T-cell (primary cell): Measurements from ENCODE around the gene KCNN1. TPM values are rescaled to one million over a fixed set of nuclear protein-coding genes. Genes with fewer than 3 reads are reported as not detected.
"Not testable (repeated sequence)": the region's sequence is repeated elsewhere in the genome, so short reads cannot be mapped to it uniquely, and the experiment has no call there.

Source experiments
- ATAC-seq, 4 experiments: fragments of 200-7000 bp in 3 of 4; fragments of 150-1000 bp in 1 of 4; cut with Tn5 transposase; replicated peaks in 1 of 4; 1 replicate in 3 of 4; 2 replicates in 1 of 4; pipeline ENCODE4 v1.10.0; 2021; ENCODE audit warnings: moderate library complexity in 3 of 4, mild to moderate bottlenecking in 2 of 4, moderate number of reproducible peaks in 1 of 4
- CTCF ChIA-PET, 2 donors: fragments of 300-600 bp; sonication (Branson Sonifier 250); formaldehyde crosslinking; loops; one replicate each; lab custom pipeline; 2022; ENCODE audit warnings: antibody characterized with exemption in 2 of 2; lab: Charles Lee
- POLR2A ChIA-PET, 2 donors: fragments of 300-600 bp; sonication (Branson Sonifier 250); formaldehyde crosslinking; loops; one replicate each; lab custom pipeline; 2022; ENCODE audit warnings: antibody characterized with exemption in 2 of 2; lab: Charles Lee
- DNase-seq, 35 experiments: peaks; one replicate each; pipeline versions ENCODE4 v3.0.0 to v3.0.0-alpha.2; 2013 to 2023
- H3K27ac ChIP-seq: one replicate; pipeline ENCODE4 v1.5.1; 2013; ENCODE audit warnings: low read length
- H3K27me3 ChIP-seq, 2 experiments: replicated peaks in 1 of 2; 1 replicate in 1 of 2; 2 replicates in 1 of 2; pipeline versions ENCODE4 v1.6.1 to v1.7.0; 2013; ENCODE audit warnings: low read length in 1 of 2, mixed read lengths in 1 of 2; ENCODE audit not compliant: control insufficient read depth in 2 of 2, insufficient read depth in 2 of 2; ENCODE audit errors: extremely low read depth in 1 of 2
- H3K36me3 ChIP-seq, 2 donors: 1 replicate in 1 of 2; 2 replicates in 1 of 2; pipeline versions ENCODE4 v1.6.1 to v1.7.0; 2013; ENCODE audit warnings: low read length in 1 of 2; ENCODE audit not compliant: control insufficient read depth in 2 of 2, insufficient read depth in 1 of 2; ENCODE audit errors: extremely low read depth in 1 of 2
- H3K4me1 ChIP-seq, 2 experiments: 1 replicate in 1 of 2; 2 replicates in 1 of 2; pipeline versions ENCODE4 v1.6.1 to v1.7.0; 2013; ENCODE audit warnings: low read length in 2 of 2, mixed read lengths in 1 of 2; ENCODE audit not compliant: insufficient read depth in 2 of 2, control insufficient read depth in 1 of 2; ENCODE audit errors: extremely low read depth in 1 of 2
- H3K4me3 ChIP-seq, 2 donors: 1 replicate in 1 of 2; 2 replicates in 1 of 2; pipeline versions ENCODE4 v1.5.1 to v1.7.0; 2013; ENCODE audit warnings: mild to moderate bottlenecking in 2 of 2, low read length in 1 of 2, moderate library complexity in 1 of 2; ENCODE audit not compliant: control insufficient read depth in 1 of 2; ENCODE audit errors: extremely low read depth in 1 of 2
- H3K9me3 ChIP-seq: 2 replicates; pipeline ENCODE4 v1.7.0; 2013
- H3K27ac Mint-ChIP-seq, 2 donors: one replicate each; pipeline ENCODE4 v1.8.0; 2020 to 2021; ENCODE audit warnings: mild to moderate bottlenecking in 2 of 2, mixed read lengths in 2 of 2
- H3K27me3 Mint-ChIP-seq, 2 donors: one replicate each; pipeline ENCODE4 v1.8.0; 2021 to 2022; ENCODE audit warnings: mixed read lengths in 2 of 2
- H3K36me3 Mint-ChIP-seq: one replicate; pipeline ENCODE4 v1.8.0; 2021; ENCODE audit warnings: mixed read lengths
- H3K4me1 Mint-ChIP-seq, 3 donors: one replicate each; pipeline ENCODE4 v1.8.0; 2020 to 2022; ENCODE audit warnings: mixed read lengths in 3 of 3, mild to moderate bottlenecking in 1 of 3
- H3K4me3 Mint-ChIP-seq, 3 donors: one replicate each; pipeline ENCODE4 v1.8.0; 2020 to 2022; ENCODE audit warnings: mild to moderate bottlenecking in 3 of 3, mixed read lengths in 3 of 3, moderate library complexity in 3 of 3
- H3K9me3 Mint-ChIP-seq, 3 donors: one replicate each; pipeline ENCODE4 v1.8.0; 2020 to 2022; ENCODE audit warnings: mixed read lengths in 3 of 3
- WGBS: methylation state at CpG from one replicate; pipeline ENCODE4 v1.1.5; 2013; ENCODE audit warnings: missing lambda C conversion rate; ENCODE audit not compliant: insufficient coverage; 5-methylcytosine and 5-hydroxymethylcytosine counted together
- total RNA-seq, 35 experiments: library from RNA in 6 of 35; stranded (reverse) in 6 of 35; fragments of 120-200 nt in 1 of 35; gene quantifications; one replicate each; pipeline versions ENCODE4 v1.2.1 to v1.2.4 and lab custom pipeline; 2013 to 2026

Gene KCNN1
- total RNA-seq, result not detected
- not detected for total RNA-seq (2013)
- total RNA-seq (lab: John Stamatoyannopoulos, UW), result 0 to 0.57 (median 0.16) reads per million in 29 experiments

- CTCF ChIA-PET, result interaction anchor here in 1 of 2 donors (0.6 kb wide), 1 partner anchor 1226 kb away, joined by 5 read pairs; no protein-coding TSS in a partner anchor
- no peak for DNase-seq
- peaks cover 40 to 55% of the 10 kb centered on the region in 2 donors for H3K27me3 Mint-ChIP-seq
These were observed at the start of gene KCNN1 for GRCh38 chr19:17966550-17967256. TSS of gene KCNN1 (plus strand) at chr19:17967107. CDS start at chr19:17973889, 6,782 bp downstream.

GRCh38 chr19:17918151-17918550 lies 48.8 kb upstream of the KCNN1 start:
- CTCF ChIA-PET, H3K27ac ChIP-seq, H3K4me1 Mint-ChIP-seq, H3K36me3 Mint-ChIP-seq, ATAC-seq, H3K36me3 ChIP-seq, POLR2A ChIA-PET, H3K4me1 ChIP-seq, DNase-seq, H3K9me3 ChIP-seq, H3K9me3 Mint-ChIP-seq, H3K4me3 Mint-ChIP-seq, H3K4me3 ChIP-seq, H3K27ac Mint-ChIP-seq: not testable (repeated sequence)
- 100% methylated on average over 2 of the region's 30 CpGs for WGBS
- peaks cover 0 to 22% of the 10 kb centered on the region in 2 experiments for H3K27me3 ChIP-seq
- peaks cover 5 to 11% of the 10 kb centered on the region in 2 donors for H3K27me3 Mint-ChIP-seq

More at GRCh38 chr19:17966550-17967256, at the start of gene KCNN1:
- no peaks in the 10 kb centered on the region for H3K9me3 ChIP-seq
- H3K4me1 ChIP-seq, result peaks cover 0 to 11% of the 10 kb centered on the region in 2 experiments
- H3K4me1 Mint-ChIP-seq, result peaks cover 6 to 17% (median 9%) of the 10 kb centered on the region in 3 donors
- POLR2A ChIA-PET, result no interaction called here
- ATAC-seq, result peak in 1 of 4 experiments; percentile 72
- WGBS, result 8% methylated on average over 49 of the region's 59 CpGs
- H3K9me3 Mint-ChIP-seq, result no peaks in the 10 kb centered on the region
- H3K36me3 ChIP-seq, result no peaks in the 10 kb centered on the region
- no peaks in the 10 kb centered on the region for H3K36me3 Mint-ChIP-seq
- H3K27me3 ChIP-seq, result peaks cover 2 to 79% of the 10 kb centered on the region in 2 experiments
- no peak within 1 kb of the TSS for H3K4me3 ChIP-seq
- no peak within 1 kb of the TSS for H3K27ac Mint-ChIP-seq
- no peak within 1 kb of the TSS for H3K27ac ChIP-seq
- H3K4me3 Mint-ChIP-seq, result peak within 1 kb of the TSS; percentile 58 to 70 (median 60)

GRCh38 chr19:17919122-17919521 lies 47.8 kb upstream of the KCNN1 start:
- not testable (repeated sequence) for H3K36me3 Mint-ChIP-seq, H3K27ac ChIP-seq, H3K36me3 ChIP-seq, H3K4me1 Mint-ChIP-seq, H3K27me3 Mint-ChIP-seq, H3K9me3 ChIP-seq, H3K4me3 ChIP-seq, H3K9me3 Mint-ChIP-seq, H3K27ac Mint-ChIP-seq, DNase-seq, H3K4me1 ChIP-seq, ATAC-seq, H3K4me3 Mint-ChIP-seq
- CTCF ChIA-PET, result interaction anchor here in 1 of 2 donors (0.6 kb wide), 1 partner anchor 69 kb away, joined by 4 read pairs; no protein-coding TSS in a partner anchor
- POLR2A ChIA-PET, result interaction anchor here (0.6 to 0.7 kb wide), 3 partner anchors 70 to 1935 kb away, joined by 3 to 4 read pairs (median 4); no protein-coding TSS in a partner anchor
- no CpG with 5 or more reads among the region's 5 CpGs for WGBS
- H3K27me3 ChIP-seq, result peaks cover 0 to 18% of the 10 kb centered on the region in 2 experiments

GRCh38 chr19:17920527-17920926 lies 46.4 kb upstream of the KCNN1 start:
- ATAC-seq (no peak), DNase-seq (no peak)
- no peak overlapping the region for H3K4me3 Mint-ChIP-seq
- no peaks in the 10 kb centered on the region for H3K4me1 Mint-ChIP-seq
- H3K27me3 ChIP-seq, result peaks cover 0 to 11% of the 10 kb centered on the region in 2 experiments
- H3K4me3 ChIP-seq, result no peak overlapping the region
- no peak overlapping the region for H3K27ac ChIP-seq
- CTCF ChIA-PET, result interaction anchor here in 1 of 2 donors (0.6 kb wide), 1 partner anchor 66 kb away, joined by 4 read pairs; no protein-coding TSS in a partner anchor
- H3K27me3 Mint-ChIP-seq, result peaks cover 0 to 8% of the 10 kb centered on the region in 2 donors
- no peaks in the 10 kb centered on the region for H3K36me3 ChIP-seq
- H3K36me3 Mint-ChIP-seq, result no peaks in the 10 kb centered on the region
- H3K4me1 ChIP-seq, result no peaks in the 10 kb centered on the region
- POLR2A ChIA-PET, result no interaction called here
- no peak overlapping the region for H3K27ac Mint-ChIP-seq
- H3K9me3 Mint-ChIP-seq, result no peaks in the 10 kb centered on the region
- H3K9me3 ChIP-seq, result no peaks in the 10 kb centered on the region

- POLR2A ChIA-PET, result no interaction called here
- Histone ChIP-seq H3K4me1 (no peaks in the 10 kb centered on the region), H3K9me3 (no peaks in the 10 kb centered on the region), H3K27ac (no peak overlapping the region), H3K36me3 (no peaks in the 10 kb centered on the region), H3K27me3 (peaks cover 0 to 9% of the 10 kb centered on the region in 2 experiments), H3K4me3 (no peak overlapping the region)
- ATAC-seq (no peak), DNase-seq (no peak)
- Mint-ChIP-seq H3K9me3 (no peaks in the 10 kb centered on the region), H3K4me3 (no peak overlapping the region), H3K36me3 (no peaks in the 10 kb centered on the region), H3K27ac (no peak overlapping the region), H3K4me1 (no peaks in the 10 kb centered on the region), H3K27me3 (no peaks in the 10 kb centered on the region)
- 100% methylated on average over 1 of the region's 3 CpGs for WGBS
- CTCF ChIA-PET, result no interaction called here
These were observed 44.8 kb upstream of the KCNN1 start for GRCh38 chr19:17922138-17922537.

- POLR2A ChIA-PET, result no interaction called here
- no peaks in the 10 kb centered on the region for H3K36me3 Mint-ChIP-seq
- H3K4me3 Mint-ChIP-seq, result no peak overlapping the region
- Histone ChIP-seq H3K4me3 (no peak overlapping the region), H3K4me1 (no peaks in the 10 kb centered on the region), H3K9me3 (no peaks in the 10 kb centered on the region), H3K27me3 (peaks cover 0 to 6% of the 10 kb centered on the region in 2 experiments), H3K36me3 (no peaks in the 10 kb centered on the region), H3K27ac (no peak overlapping the region)
- 77% methylated on average over 3 of the region's 4 CpGs for WGBS
- ATAC-seq (no peak), DNase-seq (no peak)
- H3K27me3 Mint-ChIP-seq, result no peaks in the 10 kb centered on the region
- no peaks in the 10 kb centered on the region for H3K4me1 Mint-ChIP-seq
- H3K27ac Mint-ChIP-seq, result no peak overlapping the region
- CTCF ChIA-PET, result interaction anchor here (0.6 kb wide), 2 partner anchors 42 to 67 kb away, joined by 3 read pairs; no protein-coding TSS in a partner anchor
- H3K9me3 Mint-ChIP-seq, result no peaks in the 10 kb centered on the region
These were observed 40.9 kb upstream of the KCNN1 start for GRCh38 chr19:17926044-17926443.
